HG02981 (cell line): Measurements from ENCODE around the gene PACSIN2.

Experiments used
- ATAC-seq: cut with Tn5 transposase; IDR thresholded peaks from one replicate; pipeline ENCODE4 v1.9.1; 2021; ENCODE audit warnings: mild to moderate bottlenecking, moderate library complexity; ENCODE audit not compliant: unreplicated experiment

Gene PACSIN2

GRCh38 chr22:42910221-42910942, 104.6 kb downstream of the PACSIN2 start:
- ATAC-seq = no peak

DNA sequence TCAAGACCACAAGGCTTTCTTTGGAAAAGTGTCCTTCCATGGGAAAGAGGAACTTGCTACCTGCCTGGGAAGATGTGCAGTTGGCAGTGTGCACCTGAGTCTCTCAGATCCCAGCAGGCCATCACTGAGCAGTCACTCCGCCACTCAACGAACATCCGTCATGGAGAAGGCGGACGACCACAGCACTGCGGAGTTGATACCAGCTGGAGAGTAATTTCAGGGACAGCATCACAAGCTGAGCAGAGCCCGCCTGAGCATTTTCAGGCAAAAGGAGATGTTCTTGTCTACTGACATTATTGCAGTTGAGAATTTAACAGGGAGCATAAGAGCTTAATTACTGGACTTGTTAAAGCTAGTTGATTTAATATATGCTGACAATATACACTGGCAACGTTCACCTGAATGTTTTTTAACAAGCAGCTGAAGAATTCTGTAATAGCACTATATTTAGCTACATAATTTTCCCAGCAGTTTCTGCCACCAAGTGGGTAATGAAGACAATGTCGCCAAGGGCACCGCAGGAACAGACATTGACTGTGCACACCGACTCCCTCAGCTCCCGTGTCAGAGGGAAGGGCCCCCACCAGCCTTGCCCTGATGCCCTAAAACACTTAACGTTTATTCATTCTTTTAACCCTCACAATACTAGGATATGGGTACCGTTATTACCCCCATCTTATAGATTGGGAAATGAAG, 105.4 kb downstream of the PACSIN2 start:
- no peak for ATAC-seq

- no peak for ATAC-seq
These were observed 106.6 kb downstream of the PACSIN2 start for GRCh38 chr22:42908374-42908746.

DNA sequence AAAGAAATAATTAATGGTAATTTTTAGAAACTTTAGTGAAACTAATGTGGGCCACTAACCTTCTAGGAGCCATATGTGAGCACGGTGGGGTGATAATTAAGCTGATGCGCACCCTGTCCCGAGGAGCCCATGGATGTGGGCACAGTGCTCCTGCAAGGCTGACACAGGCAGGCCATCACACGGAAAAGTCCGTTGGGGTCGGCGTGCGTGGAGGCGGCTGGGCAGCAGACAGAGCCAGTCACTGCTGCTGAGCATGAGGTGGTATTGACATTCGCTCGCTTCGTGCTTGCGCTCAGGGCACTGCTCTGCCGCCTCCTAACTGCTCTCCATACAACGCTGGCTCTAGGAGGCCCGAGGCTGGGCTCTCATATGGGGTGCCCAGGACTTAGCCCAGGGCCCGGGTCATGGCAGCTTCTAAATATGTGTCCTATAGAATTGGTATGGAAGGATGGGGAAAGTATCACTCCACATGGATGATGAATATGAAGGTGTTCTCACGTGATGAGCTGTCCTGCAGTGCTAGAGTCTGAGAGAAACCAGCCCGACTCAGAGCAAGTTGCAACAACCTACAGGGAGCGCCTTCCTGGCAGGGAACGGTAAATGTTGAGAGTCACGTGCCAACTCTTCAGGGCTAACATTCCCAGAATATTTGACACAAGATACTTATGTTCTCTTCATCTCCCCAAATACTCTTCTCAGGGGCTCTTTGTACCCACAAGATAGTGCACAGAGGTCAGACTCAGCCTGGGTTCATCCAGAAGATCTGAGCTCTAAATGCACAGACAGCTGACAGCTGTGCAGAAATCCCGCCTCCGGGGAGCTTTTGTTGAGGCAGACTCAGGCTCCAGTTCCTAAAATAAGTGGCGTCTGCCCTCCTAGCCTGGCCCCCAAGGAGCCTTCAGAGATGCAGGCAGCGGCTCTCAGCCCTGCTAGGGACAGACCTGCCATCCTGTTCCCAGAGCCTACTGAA, 107.3 kb downstream of the PACSIN2 start:
- ATAC-seq = no peak

GRCh38 chr22:42906605-42907348, 108.2 kb downstream of the PACSIN2 start:
- ATAC-seq = no peak

DNA sequence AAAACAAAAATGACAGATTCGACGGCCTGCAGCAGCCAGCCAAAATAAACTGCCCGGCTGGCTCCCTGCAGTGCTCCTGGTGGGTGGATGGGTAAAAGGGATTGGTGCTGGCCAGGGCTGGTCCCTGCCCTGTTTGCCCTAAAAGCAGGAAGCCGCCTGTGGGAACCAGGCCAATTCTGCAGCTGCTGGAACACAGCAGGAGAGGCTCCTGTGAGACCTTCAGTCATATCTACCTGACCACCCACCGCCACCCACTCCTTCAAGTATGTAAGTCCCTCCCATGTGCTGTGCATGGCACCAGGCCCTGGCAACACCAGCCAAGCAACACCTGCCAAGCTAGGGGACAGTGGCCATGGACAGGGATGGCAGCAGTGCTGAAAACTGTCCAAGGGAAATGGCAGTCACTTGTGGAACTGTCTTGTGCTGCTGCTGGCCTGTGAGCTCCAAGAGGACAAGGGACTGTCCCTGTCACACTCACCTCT, 109.2 kb downstream of the PACSIN2 start:
- ATAC-seq = no peak

DNA sequence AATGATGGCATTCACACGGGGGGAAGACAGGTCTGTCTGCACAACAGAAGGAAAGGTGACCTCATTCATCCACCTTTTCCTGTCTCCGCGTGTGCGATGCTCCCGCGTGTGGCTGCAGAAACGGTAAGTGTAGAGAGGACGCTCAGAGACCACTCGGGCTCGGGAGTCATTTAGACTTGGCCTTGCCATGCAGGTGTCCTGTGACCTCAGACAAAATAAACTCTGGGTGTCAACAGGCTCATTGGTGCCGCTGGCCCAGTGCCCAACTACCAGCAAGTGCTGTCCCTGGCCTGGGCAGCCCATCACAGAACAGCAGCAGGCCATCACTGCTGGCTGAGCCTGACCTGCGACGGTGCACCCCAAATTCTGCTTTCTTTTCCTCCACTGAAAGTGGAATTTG, 109.7 kb downstream of the PACSIN2 start:
- no peak for ATAC-seq

GRCh38 chr22:42904050-42904449, 110.9 kb downstream of the PACSIN2 start:
- no peak for ATAC-seq

DNA sequence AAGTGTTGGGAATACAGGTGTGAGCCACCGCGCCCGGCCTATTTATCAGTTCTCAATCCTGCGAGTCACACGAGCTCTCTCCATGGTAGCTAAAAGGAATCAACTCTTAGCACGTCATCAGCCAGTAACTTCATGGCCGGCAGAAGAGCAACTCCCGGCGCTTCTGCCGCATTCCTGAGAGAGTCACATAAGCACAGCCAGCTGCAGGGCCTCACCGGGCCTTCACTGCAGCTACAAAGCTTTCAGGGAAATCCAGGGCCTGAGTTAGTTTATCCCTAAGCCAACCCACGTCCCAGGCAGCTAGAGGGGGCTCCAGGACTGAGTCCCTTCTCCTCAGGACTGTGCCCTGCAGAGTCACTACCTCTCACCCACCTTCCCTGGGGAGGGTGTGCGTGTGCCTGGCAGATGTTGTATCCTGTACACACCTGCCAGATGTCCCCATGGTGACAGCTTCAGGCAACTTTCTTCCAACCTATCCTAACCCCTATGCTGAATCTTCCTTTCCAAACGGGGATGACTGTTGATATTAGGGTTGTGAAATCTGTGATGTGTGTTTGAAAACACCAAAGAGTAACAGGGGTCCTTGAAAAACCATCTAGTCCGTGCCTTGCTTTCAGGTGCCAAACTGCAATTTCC, 112.0 kb downstream of the PACSIN2 start:
- ATAC-seq = no peak

DNA sequence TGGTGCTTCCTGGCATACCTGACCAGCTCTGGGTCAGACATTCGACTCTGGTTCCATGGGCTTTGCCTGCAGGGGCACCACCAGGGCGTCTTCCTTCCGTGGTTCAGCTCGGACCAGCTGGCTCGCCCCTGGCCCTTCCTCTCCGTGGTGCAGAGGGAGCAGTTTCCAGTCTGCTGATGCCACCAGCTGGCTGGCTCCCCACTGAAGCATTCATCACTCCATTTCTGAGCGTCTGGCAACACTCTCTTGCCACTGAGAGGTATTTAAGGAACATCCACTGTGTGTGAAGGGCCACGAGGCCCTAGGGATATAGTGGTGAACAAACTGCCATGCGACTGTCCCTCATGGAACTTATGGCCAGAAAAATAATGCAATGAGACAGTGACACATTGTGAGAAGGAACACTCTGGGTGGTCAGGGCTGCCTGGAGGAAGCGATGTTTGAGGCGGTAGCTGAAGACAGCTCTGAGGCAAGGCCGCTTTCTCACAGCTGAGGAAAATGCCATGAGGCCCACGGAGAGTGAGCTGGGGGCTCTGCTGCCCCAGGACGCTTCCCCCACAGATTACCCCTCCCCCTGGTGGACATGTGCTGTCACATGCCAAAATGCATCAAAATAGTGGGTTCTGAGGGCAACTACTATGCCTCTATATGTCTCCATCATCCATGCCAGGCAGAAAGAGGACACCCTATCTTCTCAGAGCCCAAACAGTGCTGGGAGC, 113.0 kb downstream of the PACSIN2 start:
- no peak for ATAC-seq

DNA sequence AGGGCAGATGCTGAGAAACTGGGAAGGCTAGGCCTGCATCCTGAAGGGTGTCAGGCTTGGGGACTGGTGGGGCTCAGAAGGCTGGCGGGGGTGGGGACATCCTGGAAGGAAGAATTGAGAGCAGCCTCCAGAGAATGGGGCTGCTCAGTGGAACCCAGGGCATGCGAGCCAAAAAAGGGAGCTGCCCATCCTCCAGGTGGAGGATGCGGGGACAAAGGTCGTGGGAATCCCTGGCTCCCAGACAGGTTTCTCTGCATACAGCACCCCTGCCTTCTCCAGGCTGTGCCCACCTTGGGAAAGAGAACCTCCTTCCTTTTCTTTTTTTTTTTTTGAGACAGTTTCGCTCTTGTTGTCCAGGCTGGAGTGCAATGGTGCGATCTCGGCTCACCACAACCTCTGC, 117.0 kb downstream of the PACSIN2 start:
- no peak for ATAC-seq

- ATAC-seq = no peak
These were observed 119.4 kb downstream of the PACSIN2 start for GRCh38 chr22:42895541-42895981.

DNA sequence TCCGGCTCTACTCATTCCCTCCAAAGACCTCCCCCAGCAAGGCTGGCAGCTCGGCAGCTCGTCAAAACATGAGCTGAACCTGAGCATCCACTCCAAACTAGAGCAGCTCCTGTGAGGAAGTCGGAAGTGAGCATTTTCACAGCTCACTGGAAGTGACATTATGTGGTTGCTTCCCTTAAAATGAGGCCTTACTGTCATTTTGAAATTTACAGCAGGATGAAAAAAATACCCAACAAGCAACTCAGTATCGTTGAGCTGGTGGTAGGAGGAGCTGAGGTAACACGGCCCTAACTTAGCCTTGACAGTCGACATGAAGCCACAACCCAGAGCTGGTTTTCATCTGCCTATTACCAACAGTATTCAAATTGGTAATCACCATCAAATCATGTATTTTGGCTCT, 119.9 kb downstream of the PACSIN2 start:
- ATAC-seq = no peak

- no peak for ATAC-seq
These were observed 121.4 kb downstream of the PACSIN2 start for GRCh38 chr22:42893371-42894150.

GRCh38 chr22:42892571-42893316, 122.2 kb downstream of the PACSIN2 start:
- ATAC-seq = no peak

GRCh38 chr22:42892156-42892555, 122.8 kb downstream of the PACSIN2 start:
- no peak for ATAC-seq

GRCh38 chr22:42891696-42892095, 123.3 kb downstream of the PACSIN2 start:
- ATAC-seq = no peak

GRCh38 chr22:42891008-42891407, 123.9 kb downstream of the PACSIN2 start:
- ATAC-seq = no peak
